ENCODE results near the gene L2HGDH.

DNA sequence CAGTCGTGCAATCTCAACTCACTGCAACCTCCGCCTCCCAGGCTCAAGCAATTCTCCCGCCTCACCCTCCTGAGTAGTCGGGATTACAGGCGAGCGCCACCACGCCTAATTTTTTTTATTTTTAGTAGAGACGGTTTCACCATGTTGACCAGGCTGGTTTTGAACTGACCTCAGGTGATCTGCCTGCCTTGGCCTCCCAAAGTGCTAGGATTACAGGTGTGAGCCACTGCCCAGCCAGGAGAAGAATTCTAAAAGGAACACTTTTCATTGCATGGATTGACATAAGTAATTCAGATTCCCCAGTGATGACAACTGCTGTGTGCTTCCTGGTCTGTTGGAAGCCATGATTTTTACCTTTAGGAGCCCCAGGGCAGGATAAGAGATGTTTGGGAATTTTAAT, 22.2 kb upstream of the L2HGDH start:
- TF ChIP-seq, protein P1, sequence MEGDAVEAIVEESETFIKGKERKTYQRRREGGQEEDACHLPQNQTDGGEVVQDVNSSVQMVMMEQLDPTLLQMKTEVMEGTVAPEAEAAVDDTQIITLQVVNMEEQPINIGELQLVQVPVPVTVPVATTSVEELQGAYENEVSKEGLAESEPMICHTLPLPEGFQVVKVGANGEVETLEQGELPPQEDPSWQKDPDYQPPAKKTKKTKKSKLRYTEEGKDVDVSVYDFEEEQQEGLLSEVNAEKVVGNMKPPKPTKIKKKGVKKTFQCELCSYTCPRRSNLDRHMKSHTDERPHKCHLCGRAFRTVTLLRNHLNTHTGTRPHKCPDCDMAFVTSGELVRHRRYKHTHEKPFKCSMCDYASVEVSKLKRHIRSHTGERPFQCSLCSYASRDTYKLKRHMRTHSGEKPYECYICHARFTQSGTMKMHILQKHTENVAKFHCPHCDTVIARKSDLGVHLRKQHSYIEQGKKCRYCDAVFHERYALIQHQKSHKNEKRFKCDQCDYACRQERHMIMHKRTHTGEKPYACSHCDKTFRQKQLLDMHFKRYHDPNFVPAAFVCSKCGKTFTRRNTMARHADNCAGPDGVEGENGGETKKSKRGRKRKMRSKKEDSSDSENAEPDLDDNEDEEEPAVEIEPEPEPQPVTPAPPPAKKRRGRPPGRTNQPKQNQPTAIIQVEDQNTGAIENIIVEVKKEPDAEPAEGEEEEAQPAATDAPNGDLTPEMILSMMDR (conservative IDR thresholded peaks at IDR 0.05), result no peak
- TF ChIP-seq EZH2 (IDR thresholded peaks at IDR 0.05; ENCODE audit: low read depth), result no peak

All from PC-9 (cell line).